ENCODE measurements around the gene RPL10A. TPM values are rescaled to one million over a fixed set of nuclear protein-coding genes. Genes with fewer than 3 reads are reported as not detected.

The RPL10A gene
- total RNA-seq, 1 experiment from 2014 or later, result 2,249 TPM

- DNase-seq, result peak; percentile 67
- Histone ChIP-seq H3K36me3 (replicated peaks; ENCODE audit: control insufficient read depth, insufficient read depth, low read length) (peaks cover 19% of the 10 kb centered on the region), H3K27me3 (ENCODE audit: control insufficient read depth, insufficient read depth, low read length) (no peaks in the 10 kb centered on the region), H3K4me3 (ENCODE audit: insufficient read depth, low read depth, low read length) (no peak overlapping the region)
These were observed 7.8 kb downstream of the RPL10A start for GRCh38 chr6:35476004-35476403.

- Histone ChIP-seq H3K27me3 (ENCODE audit: control insufficient read depth, insufficient read depth, low read length) (no peaks in the 10 kb centered on the region), H3K4me3 (ENCODE audit: insufficient read depth, low read depth, low read length) (no peak overlapping the region), H3K36me3 (replicated peaks; ENCODE audit: control insufficient read depth, insufficient read depth, low read length) (peaks cover 19% of the 10 kb centered on the region)
- DNase-seq, result peak; percentile 55
These were observed 8.8 kb downstream of the RPL10A start for GRCh38 chr6:35477028-35477427.

GRCh38 chr6:35477551-35478179 lies 9.5 kb downstream of the RPL10A start:
- DNase-seq, result no peak
- Histone ChIP-seq H3K4me3 (ENCODE audit: insufficient read depth, low read depth, low read length) (no peak overlapping the region), H3K36me3 (replicated peaks; ENCODE audit: control insufficient read depth, insufficient read depth, low read length) (peaks cover 13% of the 10 kb centered on the region), H3K27me3 (ENCODE audit: control insufficient read depth, insufficient read depth, low read length) (no peaks in the 10 kb centered on the region)

GRCh38 chr6:35478259-35478658 lies 10.1 kb downstream of the RPL10A start:
- no peak for DNase-seq
- H3K36me3 ChIP-seq (replicated peaks; ENCODE audit: control insufficient read depth, insufficient read depth, low read length), result peaks cover 11% of the 10 kb centered on the region
- no peak overlapping the region for H3K4me3 ChIP-seq (ENCODE audit: insufficient read depth, low read depth, low read length)
- no peaks in the 10 kb centered on the region for H3K27me3 ChIP-seq (ENCODE audit: control insufficient read depth, insufficient read depth, low read length)

GRCh38 chr6:35480176-35480575 lies 12.0 kb downstream of the RPL10A start:
- no peak overlapping the region for H3K4me3 ChIP-seq (ENCODE audit: insufficient read depth, low read depth, low read length)
- DNase-seq, result no peak
- no peaks in the 10 kb centered on the region for H3K27me3 ChIP-seq (ENCODE audit: control insufficient read depth, insufficient read depth, low read length)
- H3K36me3 ChIP-seq (replicated peaks; ENCODE audit: control insufficient read depth, insufficient read depth, low read length), result peaks cover 8% of the 10 kb centered on the region

GRCh38 chr6:35481226-35481625 lies 13.0 kb downstream of the RPL10A start:
- Histone ChIP-seq H3K4me3 (ENCODE audit: insufficient read depth, low read depth, low read length) (no peak overlapping the region), H3K27me3 (ENCODE audit: control insufficient read depth, insufficient read depth, low read length) (no peaks in the 10 kb centered on the region), H3K36me3 (replicated peaks; ENCODE audit: control insufficient read depth, insufficient read depth, low read length) (peaks cover 8% of the 10 kb centered on the region)
- no peak for DNase-seq

- H3K36me3 ChIP-seq (replicated peaks; ENCODE audit: control insufficient read depth, insufficient read depth, low read length), result peaks cover 5% of the 10 kb centered on the region
- no peak overlapping the region for H3K4me3 ChIP-seq (ENCODE audit: insufficient read depth, low read depth, low read length)
- no peaks in the 10 kb centered on the region for H3K27me3 ChIP-seq (ENCODE audit: control insufficient read depth, insufficient read depth, low read length)
- DNase-seq, result no peak
These were observed 14.9 kb downstream of the RPL10A start for GRCh38 chr6:35483062-35483461.

- H3K36me3 ChIP-seq (replicated peaks; ENCODE audit: control insufficient read depth, insufficient read depth, low read length), result peaks cover 5% of the 10 kb centered on the region
- no peak overlapping the region for H3K4me3 ChIP-seq (ENCODE audit: insufficient read depth, low read depth, low read length)
- no peak for DNase-seq
- H3K27me3 ChIP-seq (ENCODE audit: control insufficient read depth, insufficient read depth, low read length), result no peaks in the 10 kb centered on the region
These were observed 15.3 kb downstream of the RPL10A start for GRCh38 chr6:35483490-35483889.

GRCh38 chr6:35483893-35484645 lies 15.9 kb downstream of the RPL10A start:
- Histone ChIP-seq H3K36me3 (replicated peaks; ENCODE audit: control insufficient read depth, insufficient read depth, low read length) (peaks cover 5% of the 10 kb centered on the region), H3K4me3 (ENCODE audit: insufficient read depth, low read depth, low read length) (no peak overlapping the region), H3K27me3 (ENCODE audit: control insufficient read depth, insufficient read depth, low read length) (no peaks in the 10 kb centered on the region)
- DNase-seq, result peak; percentile 43

GRCh38 chr6:35484921-35485392 lies 16.8 kb downstream of the RPL10A start:
- H3K4me3 ChIP-seq (ENCODE audit: insufficient read depth, low read depth, low read length), result no peak overlapping the region
- DNase-seq, result peak; percentile 71
- peaks cover 4% of the 10 kb centered on the region for H3K36me3 ChIP-seq (replicated peaks; ENCODE audit: control insufficient read depth, insufficient read depth, low read length)
- H3K27me3 ChIP-seq (ENCODE audit: control insufficient read depth, insufficient read depth, low read length), result no peaks in the 10 kb centered on the region

- Histone ChIP-seq H3K27me3 (ENCODE audit: control insufficient read depth, insufficient read depth, low read length) (no peaks in the 10 kb centered on the region), H3K36me3 (replicated peaks; ENCODE audit: control insufficient read depth, insufficient read depth, low read length) (peaks cover 4% of the 10 kb centered on the region), H3K4me3 (ENCODE audit: insufficient read depth, low read depth, low read length) (peak overlapping the region; percentile 21; the same call in 1 of the 2 replicates)
- peak; percentile 95 for DNase-seq
These were observed 17.2 kb downstream of the RPL10A start for GRCh38 chr6:35485402-35485877.

GRCh38 chr6:35486005-35486925 lies 18.1 kb downstream of the RPL10A start:
- peak; percentile 95 for DNase-seq
- Histone ChIP-seq H3K36me3 (replicated peaks; ENCODE audit: control insufficient read depth, insufficient read depth, low read length) (peaks cover under 1% of the 10 kb centered on the region), H3K4me3 (ENCODE audit: insufficient read depth, low read depth, low read length) (peak overlapping the region; percentile 21; the same call in 1 of the 2 replicates), H3K27me3 (ENCODE audit: control insufficient read depth, insufficient read depth, low read length) (no peaks in the 10 kb centered on the region)

GRCh38 chr6:35487658-35488516 lies 19.7 kb downstream of the RPL10A start:
- DNase-seq, result peak; percentile 69

GRCh38 chr6:35488517-35488862 lies 20.3 kb downstream of the RPL10A start:
- Histone ChIP-seq H3K36me3 (replicated peaks; ENCODE audit: control insufficient read depth, insufficient read depth, low read length) (no peaks in the 10 kb centered on the region), H3K27me3 (ENCODE audit: control insufficient read depth, insufficient read depth, low read length) (no peaks in the 10 kb centered on the region), H3K4me3 (ENCODE audit: insufficient read depth, low read depth, low read length) (no peak overlapping the region)
- DNase-seq, result no peak

More at GRCh38 chr6:35487658-35488516, 19.7 kb downstream of the RPL10A start:
- no peaks in the 10 kb centered on the region; the same call in 1 of the 2 replicates for H3K36me3 ChIP-seq (replicated peaks; ENCODE audit: control insufficient read depth, insufficient read depth, low read length)
- no peaks in the 10 kb centered on the region for H3K27me3 ChIP-seq (ENCODE audit: control insufficient read depth, insufficient read depth, low read length)
- no peak overlapping the region for H3K4me3 ChIP-seq (ENCODE audit: insufficient read depth, low read depth, low read length)

Data from H7 (cell line).